Adrenal gland (tissue), 12 donors: ENCODE measurements around the gene TSPAN15. TPM values are rescaled to one million over a fixed set of nuclear protein-coding genes. Genes with fewer than 3 reads are reported as not detected.

Experiments
- DNase-seq, 7 donors: peaks; one replicate each; pipeline ENCODE4 v3.0.0-alpha.2; 2019 to 2020
- H3K27ac ChIP-seq, 5 donors: fragments of 200-600 bp; sonication (generic) in 4 of 5; 1 replicate in 3 of 5; 2 replicates in 2 of 5; pipeline versions ENCODE4 v1.5.1 to v1.8.0; 2016 to 2020; ENCODE audit warnings: mild to moderate bottlenecking in 1 of 5
- H3K27me3 ChIP-seq: fragments of 200-600 bp; 2 replicates; pipeline ENCODE4 v1.8.0; 2021
- H3K36me3 ChIP-seq, 2 donors: fragments of 200-600 bp; replicated peaks in 1 of 2; 1 replicate in 1 of 2; 2 replicates in 1 of 2; pipeline versions ENCODE4 v1.5.1 to v1.8.0; 2018 to 2022
- H3K4me1 ChIP-seq, 2 donors: fragments of 200-600 bp; replicated peaks in 1 of 2; 1 replicate in 1 of 2; 2 replicates in 1 of 2; pipeline versions ENCODE4 v1.5.1 to v1.8.0; 2018 to 2021
- H3K4me3 ChIP-seq, 4 donors: fragments of 200-600 bp; sonication (generic) in 3 of 4; one replicate each; pipeline ENCODE4 v1.5.1; 2016 to 2018
- H3K9me3 ChIP-seq, 3 donors: fragments of 200-600 bp; sonication (generic) in 1 of 3; replicated peaks in 1 of 3; 1 replicate in 2 of 3; 2 replicates in 1 of 3; pipeline versions ENCODE4 v1.5.1 to v1.8.0; 2016 to 2021
- CTCF ChIP-seq, 6 experiments: fragments of 450-650 bp in 4 of 6; fragments of 200-600 bp in 2 of 6; sonication (generic) in 1 of 6; IDR thresholded peaks; 1 replicate in 5 of 6; 2 replicates in 1 of 6; pipeline versions ENCODE4 v1.5.1 to v1.8.0; 2016 to 2021; ENCODE audit warnings: antibody characterized with exemption in 6 of 6, mild to moderate bottlenecking in 2 of 6, moderate library complexity in 1 of 6
- POLR2A ChIP-seq, 2 donors: fragments of 450-650 bp; IDR thresholded peaks; one replicate each; pipeline ENCODE4 v1.6.1; 2017; ENCODE audit warnings: antibody characterized with exemption in 2 of 2, mild to moderate bottlenecking in 2 of 2, moderate library complexity in 1 of 2
- WGBS, 4 donors: extraction: QIAGEN DNeasy Blood & Tissue Kit in 2 of 4; methylation state at CpG; one replicate each; pipeline versions ENCODE4 v1.1.5 to v1.1.7; 2013 to 2017; 5-methylcytosine and 5-hydroxymethylcytosine counted together
- intact Hi-C, 2 donors: fragments of 100-400 bp; cut with DNase I; formaldehyde crosslinking; loops; one replicate each; pipeline versions ENCODE4 v1.14.1 to v1.15.0; 2022 to 2023
- polyA plus RNA-seq, 3 donors: library from polyadenylated mRNA; stranded (reverse); fragments of 200-250 nt in 2 of 3; fragments of 350-450 nt in 1 of 3; fragmentation: Illumina TruSeq in 1 of 3; extraction: RNeasy Lipid Tissue Mini Kit (QIAGEN cat#74804) in 1 of 3; gene quantifications; one replicate each; pipeline ENCODE4 v1.2.3, GENCODE V29; 2013 to 2014
- total RNA-seq, 9 donors: library from RNA; depleted of rRNA in 4 of 9; stranded (reverse); fragments of >200 nt in 4 of 9; fragments of 120-200 nt in 1 of 9; fragmentation: NEBNext Ultra II Directional in 1 of 9; extraction: Animal tissue kit (Norgen Biotek cat#: 25700) in 1 of 9; gene quantifications; one replicate each; pipeline versions ENCODE4 v1.1.0 to v1.2.4, GENCODE V29; 2013 to 2023
- donor health status: healthy with polysubstance abuse.
- donor health status: Bipolar disorder and iron deficiency.
- donor health status: DM: yes; HTN: yes; CAD: no.
- donor health status: DM: no; HTN: no; CAD: no.
- donor health status: DM: no; HTN: no; CAD: no.
- donor health status: DM: yes; HTN: yes; CAD: no.

Gene TSPAN15
- total and polyA plus RNA-seq, 12 donors, result 5.6 to 14.8 (median 10.8) TPM

- Histone ChIP-seq H3K27me3 (no peaks in the 10 kb centered on the region), H3K4me3 (peak overlapping the region in 1 of 4 donors; percentile 39), H3K9me3 (no peaks in the 10 kb centered on the region), H3K27ac (no peak overlapping the region), H3K36me3 (no peaks in the 10 kb centered on the region), H3K4me1 (no peaks in the 10 kb centered on the region)
- DNase-seq, result no peak
- intact Hi-C loops, result loop anchor here (5.0 kb wide), 3 partner anchors 80 to 270 kb away; no protein-coding TSS in a partner anchor
- WGBS, 4 donors, result 54 to 76% (median 67%) methylated on average over 7 to 19 of the region's 19 CpGs
- TF ChIP-seq POLR2A (IDR thresholded peaks at IDR 0.05) (no peak), CTCF (IDR thresholded peaks at IDR 0.05) (no peak)
Measured at GRCh38 chr10:69506834-69507713, 55.8 kb downstream of the TSPAN15 start.

- WGBS, 4 donors, result 75 to 82% (median 81%) methylated on average over 6 to 7 of the region's 7 CpGs
- no peaks in the 10 kb centered on the region for H3K9me3 ChIP-seq
- intact Hi-C loops, result loop anchor here (5.0 kb wide), 3 partner anchors 82 to 272 kb away; no protein-coding TSS in a partner anchor
- no peaks in the 10 kb centered on the region for H3K27me3 ChIP-seq
- no peak overlapping the region for H3K4me3 ChIP-seq
- no peaks in the 10 kb centered on the region for H3K4me1 ChIP-seq
- H3K36me3 ChIP-seq, result no peaks in the 10 kb centered on the region
- DNase-seq, result peak in 1 of 7 donors; percentile 41
- H3K27ac ChIP-seq, result no peak overlapping the region
- TF ChIP-seq CTCF (IDR thresholded peaks at IDR 0.05) (no peak), POLR2A (IDR thresholded peaks at IDR 0.05) (no peak)
Measured at GRCh38 chr10:69508738-69509340, 57.6 kb downstream of the TSPAN15 start.

GRCh38 chr10:69512901-69513300 lies 61.6 kb downstream of the TSPAN15 start:
- Histone ChIP-seq H3K9me3 (no peaks in the 10 kb centered on the region), H3K27ac (no peak overlapping the region), H3K36me3 (no peaks in the 10 kb centered on the region), H3K27me3 (no peaks in the 10 kb centered on the region), H3K4me3 (no peak overlapping the region), H3K4me1 (no peaks in the 10 kb centered on the region)
- WGBS, 4 donors, result 32 to 37% (median 34%) methylated on average over 2 of the region's 2 CpGs
- DNase-seq, result no peak
- TF ChIP-seq POLR2A (IDR thresholded peaks at IDR 0.05), result no peak
- TF ChIP-seq CTCF (IDR thresholded peaks at IDR 0.05), result no peak
- intact Hi-C loops, result no loop called here

GRCh38 chr10:69513617-69514016 lies 62.4 kb downstream of the TSPAN15 start:
- no peaks in the 10 kb centered on the region for H3K4me1 ChIP-seq
- no peak for DNase-seq
- H3K9me3 ChIP-seq, result no peaks in the 10 kb centered on the region
- H3K4me3 ChIP-seq, result no peak overlapping the region
- no peaks in the 10 kb centered on the region for H3K36me3 ChIP-seq
- 75 to 87% (median 81%) methylated on average over 4 of the region's 4 CpGs for WGBS, 4 donors
- H3K27me3 ChIP-seq, result no peaks in the 10 kb centered on the region
- TF ChIP-seq CTCF (IDR thresholded peaks at IDR 0.05), result no peak
- no peak for TF ChIP-seq POLR2A (IDR thresholded peaks at IDR 0.05)
- intact Hi-C loops, result no loop called here
- H3K27ac ChIP-seq, result no peak overlapping the region
